Measurements from ENCODE around the gene ZBTB17. TPM values are rescaled to one million over a fixed set of nuclear protein-coding genes. Genes with fewer than 3 reads are reported as not detected.
"Not testable (repeated sequence)": the region's sequence is repeated elsewhere in the genome, so short reads cannot be mapped to it uniquely, and the experiment has no call there.

The ZBTB17 gene
- total RNA-seq, 2 donors from 2014 or later = 28.2 to 50.8 TPM

DNA sequence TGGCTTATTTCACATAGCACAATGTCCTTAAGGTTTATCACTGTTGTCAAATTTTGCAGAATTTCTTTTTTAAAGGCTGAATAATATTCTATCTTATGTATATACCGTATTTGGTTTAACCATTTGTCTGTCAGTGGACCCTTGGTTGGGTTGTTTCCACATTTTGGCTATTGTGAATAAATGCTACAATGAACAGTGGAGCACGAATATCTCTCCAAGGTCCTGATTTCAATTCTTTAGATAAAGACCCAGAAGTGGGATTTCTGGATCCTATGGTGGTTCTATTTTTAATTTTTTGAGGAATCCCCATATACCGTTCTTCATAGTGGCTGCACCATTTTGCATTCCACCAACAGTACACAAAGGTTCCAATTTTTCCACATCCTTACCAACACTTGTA, 5.8 kb upstream of the ZBTB17 start:
- no peak for TF ChIP-seq POLR2AphosphoS5 (IDR thresholded peaks at IDR 0.05)
- TF ChIP-seq, protein P1, sequence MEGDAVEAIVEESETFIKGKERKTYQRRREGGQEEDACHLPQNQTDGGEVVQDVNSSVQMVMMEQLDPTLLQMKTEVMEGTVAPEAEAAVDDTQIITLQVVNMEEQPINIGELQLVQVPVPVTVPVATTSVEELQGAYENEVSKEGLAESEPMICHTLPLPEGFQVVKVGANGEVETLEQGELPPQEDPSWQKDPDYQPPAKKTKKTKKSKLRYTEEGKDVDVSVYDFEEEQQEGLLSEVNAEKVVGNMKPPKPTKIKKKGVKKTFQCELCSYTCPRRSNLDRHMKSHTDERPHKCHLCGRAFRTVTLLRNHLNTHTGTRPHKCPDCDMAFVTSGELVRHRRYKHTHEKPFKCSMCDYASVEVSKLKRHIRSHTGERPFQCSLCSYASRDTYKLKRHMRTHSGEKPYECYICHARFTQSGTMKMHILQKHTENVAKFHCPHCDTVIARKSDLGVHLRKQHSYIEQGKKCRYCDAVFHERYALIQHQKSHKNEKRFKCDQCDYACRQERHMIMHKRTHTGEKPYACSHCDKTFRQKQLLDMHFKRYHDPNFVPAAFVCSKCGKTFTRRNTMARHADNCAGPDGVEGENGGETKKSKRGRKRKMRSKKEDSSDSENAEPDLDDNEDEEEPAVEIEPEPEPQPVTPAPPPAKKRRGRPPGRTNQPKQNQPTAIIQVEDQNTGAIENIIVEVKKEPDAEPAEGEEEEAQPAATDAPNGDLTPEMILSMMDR (IDR thresholded peaks at IDR 0.05) = no peak
- TF ChIP-seq POLR2A (IDR thresholded peaks at IDR 0.05) = no peak
- Histone ChIP-seq H3K27ac (no peak overlapping the region), H3K4me3 (no peak overlapping the region), H3K9me3 (no peaks in the 10 kb centered on the region), H3K4me1 (replicated peaks) (no peaks in the 10 kb centered on the region), H3K36me3 (no peaks in the 10 kb centered on the region), H3K27me3 (replicated peaks; ENCODE audit: insufficient read depth) (no peaks in the 10 kb centered on the region)
- no peak for DNase-seq (ENCODE audit: low spot score)
- intact Hi-C loops (cut with DNase I) = no loop called here
- WGBS = 91% methylated on average over 3 of the region's 3 CpGs

DNA sequence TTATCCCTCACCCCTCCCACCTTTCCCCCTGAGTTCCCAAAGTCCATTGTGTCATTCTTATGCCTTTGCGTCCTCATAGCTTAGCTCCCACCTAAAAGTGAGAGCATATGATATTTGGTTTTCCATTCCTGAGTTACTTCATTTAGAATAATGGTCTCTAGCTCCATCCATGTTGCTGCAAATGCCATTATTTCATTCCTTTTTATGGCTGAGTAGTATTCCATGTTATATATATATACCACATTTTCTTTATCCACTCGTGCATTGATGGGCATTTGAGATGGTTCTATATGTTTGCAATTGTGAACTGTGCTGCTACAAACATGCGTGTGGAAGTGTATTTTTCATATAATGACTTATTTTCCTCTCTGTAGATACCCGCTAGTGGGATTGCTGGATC, 2.0 kb upstream of the ZBTB17 start:
- H3K9me3 ChIP-seq; intact Hi-C loops (cut with DNase I); H3K27ac ChIP-seq; H3K36me3 ChIP-seq; H3K4me1 ChIP-seq (replicated peaks); H3K4me3 ChIP-seq; H3K27me3 ChIP-seq (replicated peaks; ENCODE audit: insufficient read depth); DNase-seq (ENCODE audit: low spot score): not testable (repeated sequence)
- WGBS = 94% methylated on average over 4 of the region's 4 CpGs

DNA sequence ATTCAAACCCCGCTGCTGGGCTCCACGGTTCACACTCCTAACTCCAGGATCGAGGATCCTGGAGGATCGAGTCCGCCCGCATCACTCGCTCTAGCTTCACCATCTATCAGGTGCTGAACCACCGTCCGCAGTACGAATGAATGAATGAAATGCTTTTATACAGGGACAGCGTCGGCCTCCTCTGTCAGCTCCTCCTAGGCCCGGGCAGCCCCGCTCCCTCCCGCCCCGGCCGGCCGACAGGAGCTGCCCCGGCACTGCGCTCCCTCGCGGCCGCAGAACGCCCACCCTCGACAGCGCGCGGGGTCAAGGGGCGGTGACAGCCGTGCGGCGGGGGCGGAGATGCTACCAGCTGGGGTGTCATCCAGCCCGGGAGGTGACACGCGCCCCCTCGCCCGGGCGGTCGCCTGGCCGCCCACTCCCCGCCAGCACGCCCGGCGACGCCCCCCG, 520 bp downstream of the ZBTB17 start:
- no peak for DNase-seq (ENCODE audit: low spot score)
- Histone ChIP-seq H3K9me3 (no peaks in the 10 kb centered on the region), H3K27me3 (replicated peaks; ENCODE audit: insufficient read depth) (no peaks in the 10 kb centered on the region), H3K27ac (peak overlapping the region; percentile 72 to 79), H3K36me3 (no peaks in the 10 kb centered on the region), H3K4me3 (peak overlapping the region; percentile 93 to 94), H3K4me1 (replicated peaks) (peaks cover 4% of the 10 kb centered on the region)
- TF ChIP-seq POLR2A (IDR thresholded peaks at IDR 0.05) (no peak), POLR2AphosphoS5 (IDR thresholded peaks at IDR 0.05) (no peak)
- TF ChIP-seq, protein P1 (IDR thresholded peaks at IDR 0.05) = no peak
- WGBS = under 1% methylated on average over 42 of the region's 47 CpGs
- intact Hi-C loops (cut with DNase I) = no loop called here

DNA sequence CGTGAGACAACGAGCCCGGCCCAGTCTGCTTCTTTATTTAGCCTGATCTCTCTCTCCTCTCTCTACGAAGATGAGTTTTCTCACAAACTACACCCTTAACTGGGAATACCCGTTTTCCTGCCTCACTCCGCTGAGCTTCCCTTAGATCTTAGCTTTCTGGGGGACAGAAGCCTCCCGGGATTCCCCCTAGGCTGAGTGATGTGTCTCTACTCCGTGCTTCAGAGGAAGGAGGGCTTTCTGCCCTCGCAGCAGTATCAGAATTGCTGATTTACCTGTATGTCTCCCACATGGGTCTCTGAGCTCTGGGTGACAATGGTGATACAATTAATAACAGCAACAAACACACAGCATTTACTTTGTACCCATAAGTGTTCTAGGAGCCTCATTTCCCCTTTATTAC, 1.0 kb downstream of the ZBTB17 start:
- Histone ChIP-seq H3K27me3 (replicated peaks; ENCODE audit: insufficient read depth) (no peaks in the 10 kb centered on the region), H3K4me1 (replicated peaks) (peaks cover 4% of the 10 kb centered on the region), H3K27ac (no peak overlapping the region), H3K36me3 (no peaks in the 10 kb centered on the region), H3K9me3 (no peaks in the 10 kb centered on the region), H3K4me3 (peak overlapping the region; percentile 93 to 94)
- DNase-seq (ENCODE audit: low spot score) = no peak
- 29% methylated on average over 9 of the region's 9 CpGs for WGBS
- intact Hi-C loops (cut with DNase I) = no loop called here
- TF ChIP-seq, protein P1 (IDR thresholded peaks at IDR 0.05) = no peak
- TF ChIP-seq POLR2A (IDR thresholded peaks at IDR 0.05) (no peak), POLR2AphosphoS5 (IDR thresholded peaks at IDR 0.05) (no peak)

DNA sequence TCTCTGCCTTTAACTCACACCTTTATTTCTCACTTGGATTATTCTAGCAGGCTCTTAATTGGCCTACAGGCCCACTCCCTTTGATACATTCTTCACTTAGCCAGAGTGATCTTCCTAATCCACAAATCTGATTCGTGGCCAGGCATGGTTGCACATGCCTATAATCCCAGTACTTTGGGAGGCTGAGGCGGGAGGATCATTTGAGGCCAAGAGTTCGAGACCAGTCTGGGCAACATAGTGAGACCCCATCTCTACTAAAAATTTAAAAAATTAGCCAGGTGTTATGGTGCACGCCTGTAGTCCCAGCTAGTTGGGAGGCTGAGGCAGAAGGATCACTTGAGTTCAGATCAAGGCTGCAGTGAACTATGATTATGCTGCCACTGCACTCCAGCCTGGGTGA, 2.1 kb downstream of the ZBTB17 start:
- DNase-seq (ENCODE audit: low spot score) = no peak
- WGBS = 94% methylated on average over 4 of the region's 4 CpGs
- intact Hi-C loops (cut with DNase I) = no loop called here

More for the DNA sequence above, 2.1 kb downstream of the ZBTB17 start:
- no peak overlapping the region for H3K4me3 ChIP-seq
- TF ChIP-seq, protein P1 (IDR thresholded peaks at IDR 0.05) = no peak
- TF ChIP-seq POLR2AphosphoS5 (IDR thresholded peaks at IDR 0.05) (no peak), POLR2A (IDR thresholded peaks at IDR 0.05) (no peak)
- H3K36me3 ChIP-seq = no peaks in the 10 kb centered on the region
- peaks cover 4% of the 10 kb centered on the region for H3K4me1 ChIP-seq (replicated peaks)
- no peak overlapping the region for H3K27ac ChIP-seq
- no peaks in the 10 kb centered on the region for H3K9me3 ChIP-seq
- no peaks in the 10 kb centered on the region for H3K27me3 ChIP-seq (replicated peaks; ENCODE audit: insufficient read depth)

Data from prostate gland (tissue), 2 donors.